ENCODE data around the gene MYZAP.

DNA sequence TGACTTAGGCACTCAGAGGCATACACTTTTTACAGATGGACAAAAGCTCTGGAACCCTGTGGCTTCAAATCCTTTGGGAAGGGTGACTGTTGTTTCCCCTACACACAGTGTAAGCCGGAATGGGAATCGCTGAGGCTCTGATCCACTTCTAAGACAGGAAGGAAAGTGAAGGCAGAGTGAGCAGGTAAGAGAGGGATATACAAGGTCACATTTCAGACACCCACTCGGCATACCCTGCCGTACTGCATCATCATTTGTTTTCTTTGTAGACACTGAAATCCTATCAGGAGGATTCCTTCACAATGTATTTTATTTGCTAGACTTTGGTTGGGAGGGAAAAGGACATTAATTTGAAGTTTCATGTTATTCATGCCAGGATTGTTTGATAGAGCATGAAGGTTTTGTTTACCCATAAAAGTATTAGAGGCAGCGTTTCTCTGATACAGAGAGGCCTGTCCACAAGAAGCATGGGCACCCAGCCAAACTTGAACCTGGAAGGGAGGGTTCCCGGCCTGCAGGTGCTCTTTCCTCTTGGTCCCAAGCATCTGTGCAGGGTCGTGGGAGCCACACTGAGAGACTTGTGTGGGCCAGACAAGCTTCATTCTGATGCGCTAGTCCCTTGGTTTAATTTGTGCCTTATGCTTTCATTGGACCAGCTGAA is 92.9 kb downstream of the MYZAP start:
- TF ChIP-seq ARNT (IDR thresholded peaks at IDR 0.05) (no peak), EP300 (IDR thresholded peaks at IDR 0.05; ENCODE audit: low read depth in 2 of 2, low read length in 2 of 2) (no peak), EP300 (CRISPR knock-in tag; IDR thresholded peaks at IDR 0.05; ENCODE audit: borderline replicate concordance) (no peak), POLR2A (IDR thresholded peaks at IDR 0.05; ENCODE audit: insufficient read depth in 1 of 2, low read depth in 2 of 2, low read length in 2 of 2) (no peak), HNRNPLL (IDR thresholded peaks at IDR 0.05; ENCODE audit: low read depth, low read length, poor library complexity, severe bottlenecking) (no peak), MXI1 (IDR thresholded peaks at IDR 0.05; ENCODE audit: borderline replicate concordance, low read depth, low read length) (no peak), ZNF33A (CRISPR knock-in tag; IDR thresholded peaks at IDR 0.05; ENCODE audit: borderline replicate concordance) (no peak), ZBTB21 (CRISPR knock-in tag; IDR thresholded peaks at IDR 0.05) (no peak)
- TF ChIP-seq, protein P1, sequence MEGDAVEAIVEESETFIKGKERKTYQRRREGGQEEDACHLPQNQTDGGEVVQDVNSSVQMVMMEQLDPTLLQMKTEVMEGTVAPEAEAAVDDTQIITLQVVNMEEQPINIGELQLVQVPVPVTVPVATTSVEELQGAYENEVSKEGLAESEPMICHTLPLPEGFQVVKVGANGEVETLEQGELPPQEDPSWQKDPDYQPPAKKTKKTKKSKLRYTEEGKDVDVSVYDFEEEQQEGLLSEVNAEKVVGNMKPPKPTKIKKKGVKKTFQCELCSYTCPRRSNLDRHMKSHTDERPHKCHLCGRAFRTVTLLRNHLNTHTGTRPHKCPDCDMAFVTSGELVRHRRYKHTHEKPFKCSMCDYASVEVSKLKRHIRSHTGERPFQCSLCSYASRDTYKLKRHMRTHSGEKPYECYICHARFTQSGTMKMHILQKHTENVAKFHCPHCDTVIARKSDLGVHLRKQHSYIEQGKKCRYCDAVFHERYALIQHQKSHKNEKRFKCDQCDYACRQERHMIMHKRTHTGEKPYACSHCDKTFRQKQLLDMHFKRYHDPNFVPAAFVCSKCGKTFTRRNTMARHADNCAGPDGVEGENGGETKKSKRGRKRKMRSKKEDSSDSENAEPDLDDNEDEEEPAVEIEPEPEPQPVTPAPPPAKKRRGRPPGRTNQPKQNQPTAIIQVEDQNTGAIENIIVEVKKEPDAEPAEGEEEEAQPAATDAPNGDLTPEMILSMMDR (CRISPR knock-in tag; IDR thresholded peaks at IDR 0.05) = no peak
